ENCODE data around the gene C1orf159.

Gene C1orf159

DNA sequence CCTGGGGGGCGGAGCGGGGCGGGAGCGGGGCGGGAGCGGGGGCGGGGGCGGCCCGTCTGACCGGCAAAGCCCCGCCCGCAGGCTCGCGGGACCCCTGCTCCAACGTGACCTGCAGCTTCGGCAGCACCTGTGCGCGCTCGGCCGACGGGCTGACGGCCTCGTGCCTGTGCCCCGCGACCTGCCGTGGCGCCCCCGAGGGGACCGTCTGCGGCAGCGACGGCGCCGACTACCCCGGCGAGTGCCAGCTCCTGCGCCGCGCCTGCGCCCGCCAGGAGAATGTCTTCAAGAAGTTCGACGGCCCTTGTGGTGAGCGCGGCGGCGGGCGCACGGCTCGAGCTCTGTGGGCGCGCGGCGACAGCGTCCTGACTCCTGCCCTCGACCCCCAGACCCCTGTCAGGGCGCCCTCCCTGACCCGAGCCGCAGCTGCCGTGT, 74.8 kb downstream of the C1orf159 start:
- DNase-seq, result no peak

DNA sequence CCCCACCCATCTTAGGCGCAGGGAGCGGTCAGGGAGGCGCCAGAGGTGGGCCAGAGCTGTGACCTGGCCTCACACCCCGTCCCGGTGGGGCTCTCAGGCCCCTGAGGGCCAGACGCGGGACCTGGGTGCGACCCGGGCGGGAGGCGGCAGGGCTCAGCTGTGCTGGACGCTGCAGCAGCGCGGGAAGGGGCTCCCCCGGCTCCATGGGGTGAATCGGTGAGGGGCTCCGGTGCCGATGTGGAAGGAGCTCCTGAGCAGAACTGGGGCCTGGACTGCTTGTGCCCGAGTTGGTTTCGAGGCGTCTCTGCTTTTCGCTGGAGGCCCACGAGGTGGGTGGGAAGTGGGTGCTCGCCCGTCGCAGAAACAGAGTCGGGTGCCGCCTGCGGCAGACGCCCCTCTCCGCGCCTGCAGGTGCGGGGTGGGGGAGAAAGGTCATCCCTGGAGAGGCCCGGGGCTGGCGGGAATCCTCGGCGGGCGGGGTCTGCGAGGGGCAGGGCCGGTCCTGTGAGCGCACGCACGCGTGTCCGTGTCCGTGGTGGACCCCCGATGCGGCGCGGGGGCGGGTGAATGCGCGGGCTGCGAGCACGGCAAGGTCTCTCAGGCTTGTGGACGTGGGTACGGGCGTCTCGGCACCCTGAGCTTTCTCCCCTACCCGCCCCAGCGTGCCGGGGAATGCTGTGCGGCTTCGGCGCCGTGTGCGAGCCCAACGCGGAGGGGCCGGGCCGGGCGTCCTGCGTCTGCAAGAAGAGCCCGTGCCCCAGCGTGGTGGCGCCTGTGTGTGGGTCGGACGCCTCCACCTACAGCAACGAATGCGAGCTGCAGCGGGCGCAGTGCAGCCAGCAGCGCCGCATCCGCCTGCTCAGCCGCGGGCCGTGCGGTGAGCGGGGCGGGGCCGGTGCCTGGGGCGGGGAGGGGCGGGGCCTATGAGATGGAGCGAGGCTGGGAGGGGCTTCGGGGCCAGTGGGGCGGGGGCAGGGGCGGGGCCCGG, 75.6 kb downstream of the C1orf159 start:
- DNase-seq, result peak in 49 of 56 donors; percentile 10 to 84 (median 64)

DNA sequence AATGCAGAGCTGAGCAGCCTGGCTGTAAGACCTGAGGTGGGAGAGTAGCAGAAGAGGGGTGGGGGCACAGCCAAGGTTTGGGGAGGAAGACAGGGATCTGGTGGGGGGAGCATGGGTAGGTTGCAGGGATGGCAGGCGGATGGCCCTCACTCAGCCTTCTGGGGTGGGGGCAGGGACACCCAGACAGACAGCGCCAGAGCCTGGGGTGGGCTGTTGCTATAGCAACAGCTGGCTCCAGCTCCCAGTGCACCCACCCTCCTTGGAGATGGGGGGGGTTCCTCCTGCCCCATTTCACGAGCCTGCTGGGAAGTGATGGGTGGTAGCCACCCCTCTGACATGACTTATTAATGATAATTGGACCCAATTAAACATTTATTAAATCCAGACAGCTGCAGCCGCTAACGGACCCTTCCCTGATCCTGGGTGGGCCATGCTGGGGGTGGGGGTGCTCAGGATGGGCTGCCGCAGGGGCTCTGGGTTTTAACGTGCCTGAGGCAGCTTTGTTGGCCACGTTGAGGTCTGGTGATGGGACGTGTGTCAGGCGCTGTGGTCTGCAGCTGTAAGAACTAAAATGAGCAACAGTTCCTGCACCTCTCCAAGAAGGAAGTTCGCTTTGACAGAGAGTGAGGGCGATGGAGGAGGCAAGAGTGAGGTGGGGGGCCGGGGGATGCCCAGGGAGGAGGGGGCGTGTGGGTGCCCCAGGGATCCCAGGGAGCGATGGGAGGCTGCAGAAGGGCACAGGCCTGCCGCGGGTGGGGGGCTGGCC, 76.6 kb downstream of the C1orf159 start:
- no peak for DNase-seq

DNA sequence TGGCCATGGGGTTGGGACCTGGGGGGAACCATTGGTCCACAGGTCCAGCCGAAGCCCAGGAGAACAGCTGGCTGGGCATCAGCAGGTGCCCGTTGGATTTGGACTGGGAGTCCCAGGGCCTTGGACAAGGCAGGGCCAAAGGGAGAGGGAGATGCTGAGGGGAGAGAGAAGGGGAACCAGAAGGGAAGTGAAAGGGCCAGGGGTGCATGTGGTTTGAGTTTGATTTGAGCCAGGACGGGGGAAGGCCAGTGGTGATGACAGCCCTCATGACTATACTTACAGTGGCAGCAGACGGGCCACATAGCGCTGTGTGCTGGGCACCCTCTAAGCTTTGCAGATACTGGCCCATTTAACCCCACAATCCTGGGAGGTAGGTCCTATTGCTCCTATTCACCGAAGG, 77.2 kb downstream of the C1orf159 start:
- peak in 1 of 56 donors; percentile 10 for DNase-seq

DNA sequence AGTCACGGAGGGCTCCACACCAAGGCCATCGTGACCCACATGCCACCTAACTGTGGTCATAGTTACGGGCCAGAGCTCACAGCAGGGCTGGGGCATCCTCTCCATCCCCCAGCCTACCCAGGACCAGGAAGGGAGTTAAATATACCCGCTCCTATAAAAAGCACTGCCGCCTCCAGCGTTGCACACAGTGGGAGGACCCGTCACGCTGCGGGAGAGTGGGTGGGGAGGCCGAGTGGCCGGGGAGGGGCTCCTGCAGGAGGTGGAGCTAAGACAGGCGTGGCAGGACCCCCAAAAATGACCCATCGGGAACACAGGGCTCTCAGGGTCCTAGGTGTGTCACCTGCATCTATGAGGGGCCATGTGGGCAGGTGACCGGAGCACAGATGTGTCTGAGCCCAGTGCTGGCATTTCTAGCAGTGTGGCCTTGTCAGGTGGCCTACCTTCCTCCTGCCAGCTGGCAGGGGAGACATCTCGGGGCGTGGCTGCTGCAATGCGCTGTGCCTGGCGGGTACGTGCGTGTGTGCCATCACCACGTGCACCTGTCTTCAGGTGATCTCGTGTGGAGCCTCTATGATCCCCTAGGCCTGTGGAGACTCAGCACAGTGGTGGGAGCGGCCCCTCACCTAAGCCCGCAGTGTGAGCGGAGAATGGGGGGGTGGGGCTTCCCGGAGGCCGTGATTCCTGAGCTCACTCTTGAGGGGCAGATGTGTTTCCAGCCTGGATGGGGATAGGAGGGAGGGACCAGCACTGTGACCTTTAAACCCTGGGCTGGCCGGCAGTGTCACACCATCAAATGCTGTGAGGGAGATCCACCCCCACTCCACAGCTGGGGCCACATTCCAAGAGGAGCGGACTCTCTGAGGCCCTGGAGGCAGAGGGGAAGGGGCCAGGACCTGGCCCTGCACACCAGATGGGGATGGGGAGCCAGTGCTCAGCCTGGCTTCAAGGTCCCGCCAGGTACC, 78.2 kb downstream of the C1orf159 start:
- DNase-seq, result peak in 7 of 56 donors; percentile 24 to 49 (median 36)

DNA sequence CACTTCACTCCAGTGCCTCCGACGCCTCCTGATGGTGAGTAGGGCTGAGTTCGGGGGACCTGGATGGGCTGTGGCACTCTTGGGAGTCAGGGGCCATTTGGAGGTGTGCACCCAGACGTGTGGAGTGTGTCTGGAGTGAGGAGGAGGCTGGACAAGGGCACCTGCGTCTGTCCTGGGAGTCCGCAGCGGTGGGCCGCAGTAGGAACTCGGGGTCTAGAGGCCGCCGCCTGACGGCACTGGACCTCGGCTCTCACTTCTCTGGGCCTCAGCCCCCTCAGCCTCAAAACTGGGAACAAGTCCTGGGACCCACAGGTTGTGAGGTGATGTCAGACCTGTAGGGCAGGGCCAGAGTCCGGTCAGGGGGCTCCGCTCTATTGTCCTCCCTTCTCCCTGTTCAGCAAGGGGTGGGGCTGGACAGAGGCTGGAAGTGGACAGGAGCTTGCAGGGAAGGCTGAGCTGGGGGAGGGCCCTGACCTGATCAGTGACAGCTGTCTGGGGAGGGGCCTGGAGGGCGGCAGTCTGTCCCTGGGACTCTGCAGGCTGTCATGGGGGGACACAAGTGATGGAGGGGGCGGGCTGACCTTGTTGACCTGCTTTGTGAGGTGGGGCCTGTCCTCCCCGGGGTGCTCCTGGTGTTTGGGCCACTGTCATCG, 80.5 kb downstream of the C1orf159 start:
- DNase-seq, result no peak

DNA sequence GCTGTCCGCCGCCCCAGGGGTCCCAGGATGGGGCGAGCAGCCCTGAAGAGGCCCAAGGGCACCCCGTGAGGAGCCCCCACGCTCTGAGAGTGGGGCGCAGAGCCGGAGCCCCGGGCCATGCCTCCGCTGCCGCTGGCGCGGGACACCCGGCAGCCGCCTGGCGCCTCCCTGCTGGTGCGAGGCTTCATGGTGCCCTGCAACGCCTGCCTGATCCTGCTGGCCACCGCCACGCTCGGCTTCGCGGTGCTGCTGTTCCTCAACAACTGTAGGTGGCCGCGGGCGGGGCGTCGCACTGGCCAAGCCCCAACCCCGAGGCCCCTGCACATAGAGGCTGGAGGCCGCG, 81.5 kb downstream of the C1orf159 start:
- DNase-seq, result no peak

DNA sequence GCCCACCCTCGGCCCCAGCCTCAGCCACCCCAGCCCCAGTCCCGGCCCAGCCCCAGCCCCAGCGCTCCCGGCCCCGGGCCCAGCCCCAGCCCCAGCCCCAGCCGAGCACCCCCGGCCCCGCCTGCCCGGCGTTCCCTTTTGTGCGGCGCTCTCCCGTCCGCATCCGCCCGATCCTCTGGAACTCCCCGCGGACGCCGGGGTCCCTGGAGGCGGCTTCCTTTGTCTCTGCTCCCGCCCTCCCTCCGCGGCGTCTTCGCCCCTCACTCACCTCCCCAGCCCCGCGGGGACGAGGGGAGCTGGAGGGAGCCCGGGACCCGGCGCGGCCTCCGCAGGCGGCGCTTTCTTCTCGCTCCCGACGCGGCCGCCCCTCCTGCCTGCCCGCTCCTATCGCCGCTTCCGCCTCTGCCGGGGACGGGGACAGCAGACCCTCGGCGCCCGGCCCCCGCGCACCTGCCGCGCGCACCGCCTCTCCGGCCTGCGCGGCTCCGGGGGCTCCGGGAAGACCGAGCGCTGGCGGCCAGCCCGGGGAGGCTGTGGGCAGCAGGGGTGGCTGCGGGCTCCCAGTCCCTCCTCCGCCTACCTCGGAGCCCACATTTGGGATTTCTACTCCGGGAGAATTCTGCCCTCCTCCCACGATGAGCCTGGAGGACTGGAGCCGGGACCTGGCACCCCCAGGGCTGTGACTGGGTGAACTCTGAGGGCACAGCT, 82.0 kb downstream of the C1orf159 start:
- DNase-seq, result no peak

DNA sequence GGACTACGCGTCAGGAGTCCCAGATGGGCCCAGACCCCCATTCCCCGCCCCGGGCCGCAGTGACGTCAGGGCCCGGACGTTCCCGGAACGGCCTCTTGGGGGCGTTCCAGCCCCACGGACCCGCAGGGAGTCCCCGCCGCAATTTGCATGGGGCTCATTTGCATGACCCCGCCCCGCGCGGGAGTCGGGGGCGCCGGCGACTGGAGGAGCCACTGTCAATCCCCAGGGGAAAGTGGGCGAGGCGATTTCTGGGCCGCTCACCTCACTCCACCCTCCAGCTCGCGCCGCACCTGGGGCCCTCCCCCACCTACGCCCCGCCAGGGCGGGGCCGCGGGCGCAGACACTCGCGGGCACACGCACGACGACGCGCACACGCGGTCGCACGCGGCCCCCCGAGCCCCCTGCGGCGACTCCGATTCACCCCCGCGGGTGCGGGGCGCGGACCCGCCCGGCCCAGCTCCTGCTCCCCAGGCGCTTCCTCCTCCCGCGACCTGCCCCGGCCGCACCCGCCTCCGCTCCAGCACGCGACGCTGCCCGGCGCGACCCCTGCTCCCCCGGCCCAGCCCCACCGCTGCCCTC, 82.8 kb downstream of the C1orf159 start:
- peak in 54 of 56 donors; percentile 25 to 90 (median 72) for DNase-seq

DNA sequence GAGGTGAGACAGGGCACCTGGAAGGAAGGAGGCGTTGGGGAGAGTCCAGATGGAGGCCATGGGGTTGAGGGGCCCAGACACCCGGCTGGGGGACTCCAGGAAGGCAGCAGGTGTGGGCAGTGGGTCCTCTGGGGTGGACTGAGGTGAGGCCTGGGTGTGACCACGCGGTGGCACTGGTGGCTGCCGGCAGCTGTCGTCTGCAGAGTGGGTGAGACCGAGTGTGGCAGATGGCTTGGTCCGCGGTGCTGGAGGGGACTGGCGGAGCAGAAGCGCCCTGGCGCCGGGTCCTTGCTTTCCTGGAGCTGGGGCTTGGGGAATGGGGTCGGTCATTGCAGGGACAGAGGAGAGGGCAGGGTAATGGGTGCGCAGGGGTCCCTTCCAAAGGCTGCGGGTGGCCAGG, 83.5 kb downstream of the C1orf159 start:
- peak in 14 of 56 donors; percentile 18 to 58 (median 40) for DNase-seq

Data from amygdala (tissue), 56 donors.